Cardiac fibroblast (primary cell): Measurements from ENCODE around the gene NRIP1.

Source experiments
- DNase-seq, 2 donors: peaks; one replicate each; pipeline versions ENCODE4 v3.0.0 to v3.0.0-alpha.2; 2010; ENCODE audit warnings: low read depth in 2 of 2
- H3K4me3 ChIP-seq, 2 donors: replicated peaks in 1 of 2; 1 replicate in 1 of 2; 2 replicates in 1 of 2; pipeline ENCODE4 v1.5.1; 2011; ENCODE audit warnings: low read depth in 2 of 2, low read length in 2 of 2, mild to moderate bottlenecking in 2 of 2, moderate library complexity in 1 of 2
- TF ChIP-seq, protein P1 (sequence below): IDR thresholded peaks from one replicate; pipeline ENCODE4 v1.5.1; 2011; ENCODE audit warnings: low read depth, mild to moderate bottlenecking, low read length, inconsistent platforms

The NRIP1 gene

DNA sequence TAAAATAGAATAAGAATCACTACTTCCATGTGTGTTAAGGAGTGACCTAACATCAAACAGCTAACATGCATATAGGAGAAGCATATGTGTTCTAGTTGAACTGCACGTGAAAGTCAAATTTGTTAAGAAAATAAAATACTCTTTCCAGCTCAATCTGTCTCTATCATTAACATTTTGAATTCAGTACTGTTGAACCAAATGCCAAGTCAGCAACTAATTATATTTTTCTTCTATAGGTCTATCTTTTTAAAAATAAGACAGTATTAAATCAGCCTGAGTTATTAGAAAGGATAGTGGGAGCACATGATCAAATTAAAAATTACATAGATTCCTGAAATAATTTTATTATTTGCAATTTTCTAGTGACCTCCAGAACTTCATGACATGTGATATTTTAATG is 141.8 kb downstream of the NRIP1 start:
- DNase-seq: no peak
- H3K4me3 ChIP-seq: no peak overlapping the region
- TF ChIP-seq, protein P1, sequence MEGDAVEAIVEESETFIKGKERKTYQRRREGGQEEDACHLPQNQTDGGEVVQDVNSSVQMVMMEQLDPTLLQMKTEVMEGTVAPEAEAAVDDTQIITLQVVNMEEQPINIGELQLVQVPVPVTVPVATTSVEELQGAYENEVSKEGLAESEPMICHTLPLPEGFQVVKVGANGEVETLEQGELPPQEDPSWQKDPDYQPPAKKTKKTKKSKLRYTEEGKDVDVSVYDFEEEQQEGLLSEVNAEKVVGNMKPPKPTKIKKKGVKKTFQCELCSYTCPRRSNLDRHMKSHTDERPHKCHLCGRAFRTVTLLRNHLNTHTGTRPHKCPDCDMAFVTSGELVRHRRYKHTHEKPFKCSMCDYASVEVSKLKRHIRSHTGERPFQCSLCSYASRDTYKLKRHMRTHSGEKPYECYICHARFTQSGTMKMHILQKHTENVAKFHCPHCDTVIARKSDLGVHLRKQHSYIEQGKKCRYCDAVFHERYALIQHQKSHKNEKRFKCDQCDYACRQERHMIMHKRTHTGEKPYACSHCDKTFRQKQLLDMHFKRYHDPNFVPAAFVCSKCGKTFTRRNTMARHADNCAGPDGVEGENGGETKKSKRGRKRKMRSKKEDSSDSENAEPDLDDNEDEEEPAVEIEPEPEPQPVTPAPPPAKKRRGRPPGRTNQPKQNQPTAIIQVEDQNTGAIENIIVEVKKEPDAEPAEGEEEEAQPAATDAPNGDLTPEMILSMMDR: no peak

GRCh38 chr21:14918527-14918926 is 146.3 kb downstream of the NRIP1 start:
- peak; percentile 22 to 39 for DNase-seq
- TF ChIP-seq, protein P1: no peak
- no peak overlapping the region for H3K4me3 ChIP-seq

DNA sequence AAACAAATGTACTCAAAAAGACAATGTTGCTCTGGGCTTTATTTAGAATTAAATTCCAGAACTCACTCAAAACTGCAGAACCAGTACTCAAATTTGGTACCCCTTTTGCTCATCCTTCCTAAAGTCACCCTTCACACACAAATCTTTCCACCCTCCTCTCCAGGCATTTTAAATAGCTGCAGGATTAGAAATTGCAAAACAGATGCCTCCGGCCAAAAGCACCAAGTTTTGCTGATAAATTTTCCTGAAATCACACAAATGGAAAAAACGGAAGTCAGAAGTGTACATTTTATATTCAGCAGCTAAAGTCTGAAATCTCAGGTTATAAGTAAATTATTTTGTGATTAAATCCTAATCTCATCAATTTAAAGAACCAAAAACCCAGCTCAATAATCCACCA is 147.0 kb downstream of the NRIP1 start:
- peak in 1 of 2 donors; percentile 39 for DNase-seq
- no peak overlapping the region for H3K4me3 ChIP-seq
- TF ChIP-seq, protein P1: no peak

- peak; percentile 33 to 39 for DNase-seq
- H3K4me3 ChIP-seq: no peak overlapping the region
- TF ChIP-seq, protein P1: no peak
Measured at GRCh38 chr21:14916676-14917141, 148.1 kb downstream of the NRIP1 start.

DNA sequence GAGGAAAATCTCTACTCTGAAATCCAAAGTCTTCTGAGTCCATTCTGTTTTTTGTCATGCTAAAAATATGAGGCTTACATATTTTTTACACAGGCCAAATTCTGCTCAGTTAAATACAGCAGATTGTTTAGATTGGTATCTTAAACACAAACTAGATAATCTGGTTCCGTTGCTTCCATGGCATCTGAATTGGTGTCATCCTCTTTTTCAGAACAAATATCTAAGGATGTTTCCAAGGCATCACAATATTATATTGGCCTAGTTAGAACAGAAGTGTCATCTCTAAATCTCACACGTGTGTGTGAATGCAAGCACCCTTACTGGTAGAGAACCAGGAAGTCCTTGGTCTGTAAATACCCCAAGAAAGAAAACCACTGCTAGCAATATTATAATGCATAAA is 151.2 kb downstream of the NRIP1 start:
- H3K4me3 ChIP-seq: no peak overlapping the region
- TF ChIP-seq, protein P1: no peak
- no peak for DNase-seq

GRCh38 chr21:14911351-14911750 is 153.4 kb downstream of the NRIP1 start:
- no peak overlapping the region for H3K4me3 ChIP-seq
- no peak for DNase-seq
- TF ChIP-seq, protein P1: no peak
